NCI-H774 (cell line): Measurements from ENCODE around the gene APOL6.

Experiments used
- DNase-seq: peaks from one replicate; lab custom pipeline; 2025; lab: John Stamatoyannopoulos, UW

Gene APOL6

GRCh38 chr22:35648066-35649025, at the start of gene APOL6:
TSS of gene APOL6 (plus strand) at chr22:35648446. CDS start at chr22:35656426, 7,980 bp downstream.
- no peak for DNase-seq

GRCh38 chr22:35599364-35599763, 48.9 kb upstream of the APOL6 start:
- no peak for DNase-seq

- DNase-seq: no peak
Observed at GRCh38 chr22:35600476-35600875, 47.8 kb upstream of the APOL6 start.

- no peak for DNase-seq
Observed at GRCh38 chr22:35601013-35601580, 47.1 kb upstream of the APOL6 start.

- no peak for DNase-seq
Observed at GRCh38 chr22:35601743-35602615, 46.3 kb upstream of the APOL6 start.

- DNase-seq: no peak
Observed at GRCh38 chr22:35604621-35605368, 43.5 kb upstream of the APOL6 start.

- DNase-seq: no peak
Observed at GRCh38 chr22:35605369-35605680, 42.9 kb upstream of the APOL6 start.

- DNase-seq: no peak
Observed at GRCh38 chr22:35605851-35606481, 42.3 kb upstream of the APOL6 start.

- DNase-seq: no peak
Observed at GRCh38 chr22:35606916-35607315, 41.3 kb upstream of the APOL6 start.

- DNase-seq: no peak
Observed at GRCh38 chr22:35608088-35608487, 40.2 kb upstream of the APOL6 start.

GRCh38 chr22:35609261-35609660, 39.0 kb upstream of the APOL6 start:
- DNase-seq: no peak

- no peak for DNase-seq
Observed at GRCh38 chr22:35609761-35610160, 38.5 kb upstream of the APOL6 start.

GRCh38 chr22:35610741-35611140, 37.5 kb upstream of the APOL6 start:
- no peak for DNase-seq

GRCh38 chr22:35611200-35611890, 36.9 kb upstream of the APOL6 start:
- no peak for DNase-seq

GRCh38 chr22:35611891-35612576, 36.2 kb upstream of the APOL6 start:
- DNase-seq: no peak

- DNase-seq: no peak
Observed at GRCh38 chr22:35612903-35613302, 35.3 kb upstream of the APOL6 start.

- DNase-seq: no peak
Observed at GRCh38 chr22:35614404-35614803, 33.8 kb upstream of the APOL6 start.

GRCh38 chr22:35615156-35615555, 33.1 kb upstream of the APOL6 start:
- no peak for DNase-seq

- no peak for DNase-seq
Observed at GRCh38 chr22:35616043-35616442, 32.2 kb upstream of the APOL6 start.

GRCh38 chr22:35617137-35617755, 31.0 kb upstream of the APOL6 start, which contains the start of gene MB:
TSS of gene MB (minus strand) at chr22:35617329. CDS start at chr22:35617257, 72 bp downstream.
- DNase-seq: no peak
